Measurements from ENCODE around the gene TMEM247. TPM values are rescaled to one million over a fixed set of nuclear protein-coding genes. Genes with fewer than 3 reads are reported as not detected.

TMEM247 gene
- total and polyA plus RNA-seq, 2 donors (not counting 3 experiments of a cell fraction or from before 2014, with no cell fraction given): not detected

DNA sequence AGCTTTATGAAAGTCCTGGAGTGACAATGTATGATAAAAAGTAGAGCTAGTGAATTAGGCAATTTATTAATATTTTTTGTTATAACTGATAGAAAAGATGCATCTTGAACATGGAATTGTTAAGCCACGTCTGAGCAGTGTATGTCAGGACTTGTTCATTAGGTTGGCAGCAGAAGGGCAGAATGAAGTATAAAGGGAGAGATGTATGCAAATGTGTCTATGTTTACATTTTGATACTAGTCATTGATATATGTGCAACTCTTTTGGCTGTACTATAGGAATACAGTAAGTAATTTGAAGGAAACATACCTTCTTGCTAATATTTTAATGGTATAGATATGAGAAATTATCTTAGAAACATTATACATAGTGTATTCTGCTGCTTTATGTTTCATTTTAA lies 49.0 kb upstream of the TMEM247 start:
- Histone ChIP-seq H3K27ac (ENCODE audit: insufficient read depth, low read depth, low read length) (no peak overlapping the region), H3K4me1 (ENCODE audit: control insufficient read depth, extremely low read depth, insufficient read depth, low read length) (no peaks in the 10 kb centered on the region), H3K9me3 (replicated peaks; ENCODE audit: control insufficient read depth, insufficient read depth, low read length) (no peaks in the 10 kb centered on the region), H3K27me3 (ENCODE audit: control insufficient read depth in 2 of 2, insufficient read depth in 2 of 2, low read length in 2 of 2) (peaks cover 22 to 25% of the 10 kb centered on the region in 2 experiments), H3K9ac (replicated peaks; ENCODE audit: extremely low read depth, insufficient read depth, low read length) (no peak overlapping the region), H3K79me2 (ENCODE audit: control insufficient read depth, insufficient read depth, low read length) (no peaks in the 10 kb centered on the region), H3K4me3 (replicated peaks in 1 of 3; ENCODE audit: insufficient read depth in 1 of 3, low read depth in 1 of 3, low read length in 3 of 3) (no peak overlapping the region), H3K9me1 (replicated peaks; ENCODE audit: control insufficient read depth, extremely low read depth, insufficient read depth, low read length) (no peaks in the 10 kb centered on the region), H3K36me3 (ENCODE audit: control insufficient read depth in 2 of 2, extremely low read depth in 1 of 2, insufficient read depth in 2 of 2, low read length in 2 of 2) (no peaks in the 10 kb centered on the region), H4K20me1 (replicated peaks; ENCODE audit: control insufficient read depth, extremely low read depth, insufficient read depth, low read length) (no peaks in the 10 kb centered on the region), H3K4me2 (ENCODE audit: insufficient read depth, low read length) (no peak overlapping the region), H2AFZ (ENCODE audit: low read depth, low read length) (no peak overlapping the region)
- dilution Hi-C loops (cut with MboI; ENCODE audit: extremely low pct_ligation_motif_present, low sequenced_read_pairs): no loop called here
- FAIRE-seq (no peak), DNase-seq (ENCODE audit: low read depth, low spot score) (no peak)
- BruUV-seq (replicated peaks): no TSS peak
- intact Hi-C loops (cut with micrococcal nuclease): no loop called here
- ChIA-PET POLR2A (no interaction called here), CTCF (no interaction called here)
- TF ChIP-seq FOS (IDR thresholded peaks at IDR 0.05; ENCODE audit: borderline replicate concordance, insufficient read depth, low read length): no peak
- TF ChIP-seq GATA2 (IDR thresholded peaks at IDR 0.05; ENCODE audit: insufficient read depth, insufficient read length, low read depth, low read length): no peak
- TF ChIP-seq POLR2AphosphoS5 (IDR thresholded peaks at IDR 0.05; ENCODE audit: insufficient read depth, low read depth, low read length): no peak
- TF ChIP-seq MAX (IDR thresholded peaks at IDR 0.05; ENCODE audit: insufficient read depth, insufficient read length): no peak
- TF ChIP-seq CTCF (IDR thresholded peaks at IDR 0.05; ENCODE audit: extremely low read depth in 1 of 2, insufficient read depth in 1 of 2, low read depth in 1 of 2, low read length in 2 of 2): no peak
- no peak for TF ChIP-seq EZH2 (IDR thresholded peaks at IDR 0.05; ENCODE audit: borderline replicate concordance, low read depth, low read length, severe bottlenecking)
- no peak for TF ChIP-seq POLR2A (IDR thresholded peaks at IDR 0.05; ENCODE audit: low read depth, low read length)
- TF ChIP-seq JUN (IDR thresholded peaks at IDR 0.05; ENCODE audit: borderline replicate concordance, insufficient read depth, insufficient read length, low read depth): no peak
